Measurements from ENCODE around the gene FAS.
A peak's percentile ranks its signal among the peaks of the same experiment; 100 is the strongest.

The FAS gene

GRCh38 chr10:88971221-88972061 is 19.2 kb upstream of the FAS start:
- no peak for DNase-seq

- no peak for DNase-seq
Measured at GRCh38 chr10:88974012-88974411, 16.6 kb upstream of the FAS start.

GRCh38 chr10:88974446-88975376 is 15.9 kb upstream of the FAS start:
- DNase-seq: peak in 1 of 2 donors; percentile 28

- no peak for DNase-seq
Measured at GRCh38 chr10:88975377-88975720, 15.2 kb upstream of the FAS start.

- no peak for DNase-seq
Measured at GRCh38 chr10:88978463-88978862, 12.1 kb upstream of the FAS start.

- no peak for DNase-seq
Measured at GRCh38 chr10:88979153-88979562, 11.4 kb upstream of the FAS start.

GRCh38 chr10:88979603-88980002 is 11.0 kb upstream of the FAS start:
- DNase-seq: no peak

GRCh38 chr10:88980247-88980646 is 10.4 kb upstream of the FAS start:
- DNase-seq: no peak

GRCh38 chr10:88980800-88981199 is 9.8 kb upstream of the FAS start:
- no peak for DNase-seq

GRCh38 chr10:88981435-88981834 is 9.2 kb upstream of the FAS start:
- no peak for DNase-seq

- DNase-seq: no peak
Measured at GRCh38 chr10:88982366-88982765, 8.2 kb upstream of the FAS start.

- no peak for DNase-seq
Measured at GRCh38 chr10:88983206-88983605, 7.4 kb upstream of the FAS start.

GRCh38 chr10:88983939-88984338 is 6.7 kb upstream of the FAS start:
- DNase-seq: no peak

- DNase-seq: no peak
Measured at GRCh38 chr10:88984525-88984924, 6.1 kb upstream of the FAS start.

GRCh38 chr10:88986549-88987242 is 3.9 kb upstream of the FAS start:
- peak; percentile 60 to 69 for DNase-seq

- DNase-seq: no peak
Measured at GRCh38 chr10:88987243-88987725, 3.3 kb upstream of the FAS start.

GRCh38 chr10:88987840-88988239 is 2.8 kb upstream of the FAS start:
- DNase-seq: no peak

- DNase-seq: no peak
Measured at GRCh38 chr10:88989423-88989822, 1.2 kb upstream of the FAS start.

GRCh38 chr10:88989824-88990383 is 694 bp upstream of the FAS start:
- DNase-seq: peak; percentile 21 to 75

- DNase-seq: peak; percentile 72 to 78
Measured at GRCh38 chr10:88991161-88991898, 732 bp downstream of the FAS start.

GRCh38 chr10:88991899-88992320 is 1.3 kb downstream of the FAS start:
- peak; percentile 64 to 72 for DNase-seq
